ENCODE data around the gene DAZL. TPM values are rescaled to one million over a fixed set of nuclear protein-coding genes. Genes with fewer than 3 reads are reported as not detected.

Gene DAZL
- total RNA-seq, 1 experiment from 2014 or later = not detected

- CTCF ChIA-PET = interaction anchor here (0.5 kb wide), 1 partner anchor 1461 kb away, joined by 9 read pairs; no protein-coding TSS in a partner anchor
- no TSS peak for BruUV-seq (replicated peaks)
These were observed 2.5 kb upstream of the DAZL start for GRCh38 chr3:16607718-16608117.

GRCh38 chr3:16606398-16606797, 1.2 kb upstream of the DAZL start:
- intact Hi-C loops (cut with micrococcal nuclease; ENCODE audit: unreplicated experiment) = loop anchor here (1.0 to 2.0 kb wide), 4 partner anchors 123 to 534 kb away; partner anchors contain the start of gene PLCL2

More at GRCh38 chr3:16607718-16608117, 2.5 kb upstream of the DAZL start:
- intact Hi-C loops (cut with micrococcal nuclease; ENCODE audit: unreplicated experiment) = loop anchor here (1.0 to 2.0 kb wide), 3 partner anchors 195 to 533 kb away; partner anchors contain the start of gene PLCL2
- no peaks in the 10 kb centered on the region for H3K9me2 ChIP-seq (ENCODE audit: insufficient read depth)
- H3K4me2 ChIP-seq = no peak overlapping the region
- no peak overlapping the region for H3K27ac ChIP-seq
- no peak overlapping the region for H3K4me3 ChIP-seq
- no peak for TF ChIP-seq EZH2 (IDR thresholded peaks at IDR 0.05; ENCODE audit: low read depth)
- TF ChIP-seq CTCF (conservative IDR thresholded peaks at IDR 0.05) = no peak
- H4K20me1 ChIP-seq (ENCODE audit: insufficient read depth) = no peaks in the 10 kb centered on the region
- H3K79me2 ChIP-seq (ENCODE audit: low read depth) = no peaks in the 10 kb centered on the region
- H3F3A ChIP-seq (ENCODE audit: insufficient read depth, low read depth) = peaks cover 16% of the 10 kb centered on the region; the same call in 1 of the 2 replicates
- no peaks in the 10 kb centered on the region for H3K36me3 ChIP-seq (ENCODE audit: low read depth)
- no peaks in the 10 kb centered on the region for H3K27me3 ChIP-seq (ENCODE audit: insufficient read depth, low read depth)
- no peak for DNase-seq
- POLR2A ChIA-PET (ENCODE audit: unreplicated experiment) = no interaction called here
- H3K4me1 ChIP-seq (replicated peaks; ENCODE audit: insufficient read depth) = peaks cover 33% of the 10 kb centered on the region
- H3K9me3 ChIP-seq (ENCODE audit: insufficient read depth, low read depth) = no peaks in the 10 kb centered on the region
- H2AFZ ChIP-seq = no peak overlapping the region

GRCh38 chr3:16605966-16606365, 743 bp upstream of the DAZL start:
- H3K9me3 ChIP-seq (ENCODE audit: insufficient read depth, low read depth) = no peaks in the 10 kb centered on the region
- BruUV-seq (replicated peaks) = no TSS peak
- peaks cover 36% of the 10 kb centered on the region for H3K4me1 ChIP-seq (replicated peaks; ENCODE audit: insufficient read depth)
- H4K20me1 ChIP-seq (ENCODE audit: insufficient read depth) = no peaks in the 10 kb centered on the region
- peak overlapping the region; percentile 54 for H3K4me2 ChIP-seq
- H3K27ac ChIP-seq = 0 out of 2 replicates have a peak overlapping the region, but pooled peaks have one; percentile 12
- no peaks in the 10 kb centered on the region for H3K79me2 ChIP-seq (ENCODE audit: low read depth)
- CTCF ChIA-PET = no interaction called here
- H3K36me3 ChIP-seq (ENCODE audit: low read depth) = no peaks in the 10 kb centered on the region
- no peak overlapping the region for H3K4me3 ChIP-seq
- TF ChIP-seq CTCF (conservative IDR thresholded peaks at IDR 0.05) = no peak
- TF ChIP-seq EZH2 (IDR thresholded peaks at IDR 0.05; ENCODE audit: low read depth) = no peak
- no peak overlapping the region for H2AFZ ChIP-seq
- no peaks in the 10 kb centered on the region for H3K9me2 ChIP-seq (ENCODE audit: insufficient read depth)
- POLR2A ChIA-PET (ENCODE audit: unreplicated experiment) = interaction anchor here (0.7 kb wide), 1 partner anchor 497 kb away, joined by 3 read pairs; no protein-coding TSS in a partner anchor
- no peak for DNase-seq
- intact Hi-C loops (cut with micrococcal nuclease; ENCODE audit: unreplicated experiment) = loop anchor here (1.0 to 2.0 kb wide), 4 partner anchors 123 to 535 kb away; partner anchors contain the start of gene PLCL2
- peaks cover 16% of the 10 kb centered on the region; the same call in 1 of the 2 replicates for H3F3A ChIP-seq (ENCODE audit: insufficient read depth, low read depth)
- H3K27me3 ChIP-seq (ENCODE audit: insufficient read depth, low read depth) = no peaks in the 10 kb centered on the region

More at GRCh38 chr3:16606398-16606797, 1.2 kb upstream of the DAZL start:
- Histone ChIP-seq H3K4me3 (no peak overlapping the region), H2AFZ (no peak overlapping the region), H3K9me2 (ENCODE audit: insufficient read depth) (no peaks in the 10 kb centered on the region), H3K27ac (peak overlapping the region; percentile 12; the same call in 1 of the 2 replicates), H3K4me2 (peak overlapping the region; percentile 54), H3F3A (ENCODE audit: insufficient read depth, low read depth) (peaks cover 16% of the 10 kb centered on the region; the same call in 1 of the 2 replicates), H3K27me3 (ENCODE audit: insufficient read depth, low read depth) (no peaks in the 10 kb centered on the region), H3K36me3 (ENCODE audit: low read depth) (no peaks in the 10 kb centered on the region), H3K4me1 (replicated peaks; ENCODE audit: insufficient read depth) (peaks cover 33% of the 10 kb centered on the region), H3K79me2 (ENCODE audit: low read depth) (no peaks in the 10 kb centered on the region), H4K20me1 (ENCODE audit: insufficient read depth) (no peaks in the 10 kb centered on the region), H3K9me3 (ENCODE audit: insufficient read depth, low read depth) (no peaks in the 10 kb centered on the region)
- TF ChIP-seq CTCF (conservative IDR thresholded peaks at IDR 0.05) (no peak), EZH2 (IDR thresholded peaks at IDR 0.05; ENCODE audit: low read depth) (no peak)
- CTCF ChIA-PET = interaction anchor here (0.6 kb wide), 1 partner anchor 434 kb away, joined by 3 read pairs; no protein-coding TSS in a partner anchor
- BruUV-seq (replicated peaks) = no TSS peak
- POLR2A ChIA-PET (ENCODE audit: unreplicated experiment) = interaction anchor here (0.7 kb wide), 1 partner anchor 497 kb away, joined by 3 read pairs; no protein-coding TSS in a partner anchor
- peak; percentile 67 to 77 for DNase-seq

Data from PC-9 (cell line).